ENCODE measurements around the gene IL17RB. TPM values are rescaled to one million over a fixed set of nuclear protein-coding genes. Genes with fewer than 3 reads are reported as not detected.
A peak's percentile ranks its signal among the peaks of the same experiment; 100 is the strongest.

The IL17RB gene
- total and polyA plus RNA-seq, 8 donors, result 4.0 to 18.8 (median 6.6) TPM

- no peak overlapping the region for H3K27ac ChIP-seq
- no peaks in the 10 kb centered on the region for H3K27me3 ChIP-seq
- peaks cover 0 to 14% (median 3%) of the 10 kb centered on the region in 3 donors for H3K4me1 ChIP-seq
- intact Hi-C loops (cut with DNase I), result no loop called here
- no peak for ATAC-seq
- peaks cover 0 to 15% (median 0%) of the 10 kb centered on the region in 3 donors for H3K36me3 ChIP-seq
- WGBS, 2 donors, result 96 to 97% methylated on average over 6 of the region's 6 CpGs
- FAIRE-seq, result no peak
- H3K9me3 ChIP-seq, result no peaks in the 10 kb centered on the region
- DNase-seq, result no peak
- no peak for TF ChIP-seq CTCF (IDR thresholded peaks at IDR 0.05)
- no peak overlapping the region for H3K4me3 ChIP-seq
These were observed 11.8 kb upstream of the IL17RB start for GRCh38 chr3:53834429-53835095.

- no peak overlapping the region for H3K27ac ChIP-seq
- no peak overlapping the region for H3K4me3 ChIP-seq
- H3K9me3 ChIP-seq, result no peaks in the 10 kb centered on the region
- ATAC-seq (peak; percentile 23 to 74 (median 48)), DNase-seq (no peak), FAIRE-seq (no peak)
- H3K36me3 ChIP-seq, result peaks cover 0 to 19% (median 0%) of the 10 kb centered on the region in 3 donors
- TF ChIP-seq CTCF (IDR thresholded peaks at IDR 0.05), result no peak
- intact Hi-C loops (cut with DNase I), result no loop called here
- H3K27me3 ChIP-seq, result no peaks in the 10 kb centered on the region
- 35 to 53% methylated on average over 1 of the region's 1 CpG for WGBS, 2 donors
- H3K4me1 ChIP-seq, result peaks cover 0 to 14% (median 3%) of the 10 kb centered on the region in 3 donors
These were observed 11.1 kb upstream of the IL17RB start for GRCh38 chr3:53835257-53835656.

GRCh38 chr3:53836084-53836872 lies 10.1 kb upstream of the IL17RB start:
- ATAC-seq (no peak), FAIRE-seq (no peak), DNase-seq (no peak)
- H3K27ac ChIP-seq, result no peak overlapping the region
- H3K27me3 ChIP-seq, result no peaks in the 10 kb centered on the region
- intact Hi-C loops (cut with DNase I), result no loop called here
- WGBS, 2 donors, result 96 to 99% methylated on average over 9 of the region's 9 CpGs
- no peaks in the 10 kb centered on the region for H3K9me3 ChIP-seq
- H3K4me3 ChIP-seq, result no peak overlapping the region
- H3K36me3 ChIP-seq, result peaks cover 0 to 15% (median 0%) of the 10 kb centered on the region in 3 donors
- TF ChIP-seq CTCF (IDR thresholded peaks at IDR 0.05), result no peak
- peaks cover 3 to 22% (median 7%) of the 10 kb centered on the region in 3 donors for H3K4me1 ChIP-seq

GRCh38 chr3:53837331-53837730 lies 9.0 kb upstream of the IL17RB start:
- WGBS, 2 donors, result 83 to 93% methylated on average over 10 of the region's 10 CpGs
- ATAC-seq, result no peak
- intact Hi-C loops (cut with DNase I), result no loop called here
- Histone ChIP-seq H3K4me3 (no peak overlapping the region), H3K9me3 (no peaks in the 10 kb centered on the region), H3K4me1 (peaks cover 14 to 30% (median 15%) of the 10 kb centered on the region in 3 donors), H3K27me3 (no peaks in the 10 kb centered on the region), H3K27ac (no peak overlapping the region), H3K36me3 (peaks cover 0 to 14% (median 0%) of the 10 kb centered on the region in 3 donors)
- FAIRE-seq, result no peak
- no peak for DNase-seq
- TF ChIP-seq CTCF (IDR thresholded peaks at IDR 0.05), result no peak
